Hepatocyte (in vitro differentiated cells): ENCODE measurements around the gene NTRK3. TPM values are rescaled to one million over a fixed set of nuclear protein-coding genes. Genes with fewer than 3 reads are reported as not detected.

ENCODE experiments used
- DNase-seq: peaks from one replicate; pipeline ENCODE4 v3.0.0-alpha.2; 2016; ENCODE audit warnings: low spot score
- H2AFZ ChIP-seq: fragments of 200-600 bp; sonication (generic); 2 replicates; pipeline ENCODE4 v1.6.0; 2016; ENCODE audit warnings: antibody characterized with exemption, mild to moderate bottlenecking
- H3K27ac ChIP-seq: fragments of 200-600 bp; sonication (generic); 2 replicates; pipeline ENCODE4 v1.5.1; 2016; ENCODE audit warnings: mild to moderate bottlenecking
- H3K27me3 ChIP-seq: fragments of 200-600 bp; sonication (generic); 2 replicates; pipeline ENCODE4 v1.6.1; 2016
- H3K36me3 ChIP-seq: fragments of 200-600 bp; sonication (generic); replicated peaks from 2 replicates; pipeline ENCODE4 v1.5.1; 2016; ENCODE audit warnings: low read depth; ENCODE audit not compliant: insufficient read depth
- H3K4me1 ChIP-seq: fragments of 200-600 bp; sonication (generic); 2 replicates; pipeline ENCODE4 v1.5.1; 2016; ENCODE audit warnings: mild to moderate bottlenecking, moderate library complexity; ENCODE audit not compliant: insufficient read depth
- H3K4me2 ChIP-seq: fragments of 200-600 bp; sonication (generic); 2 replicates; pipeline ENCODE4 v1.6.0; 2016
- H3K4me3 ChIP-seq: fragments of 200-600 bp; sonication (generic); 2 replicates; pipeline ENCODE4 v1.5.1; 2016; ENCODE audit warnings: mild to moderate bottlenecking
- H3K79me2 ChIP-seq: fragments of 200-600 bp; sonication (generic); 2 replicates; pipeline ENCODE4 v1.6.0; 2017; ENCODE audit warnings: mild to moderate bottlenecking
- H3K9me2 ChIP-seq: fragments of 200-600 bp; sonication (generic); replicated peaks from 2 replicates; pipeline ENCODE4 v1.6.0; 2017; ENCODE audit warnings: mild to moderate bottlenecking; ENCODE audit not compliant: insufficient read depth
- H3K9me3 ChIP-seq: fragments of 200-600 bp; sonication (generic); 2 replicates; pipeline ENCODE4 v1.5.1; 2016; ENCODE audit warnings: low read depth, mild to moderate bottlenecking
- H4K20me1 ChIP-seq: fragments of 200-600 bp; sonication (generic); 2 replicates; pipeline ENCODE4 v1.6.0; 2016; ENCODE audit warnings: mild to moderate bottlenecking; ENCODE audit not compliant: insufficient read depth, poor library complexity, severe bottlenecking
- CTCF ChIP-seq: fragments of 200-600 bp; sonication (generic); IDR thresholded peaks from 2 replicates; pipeline ENCODE4 v1.5.1; 2016; ENCODE audit warnings: antibody characterized with exemption, mild to moderate bottlenecking; ENCODE audit not compliant: poor library complexity
- EZH2 ChIP-seq: fragments of 200-600 bp; sonication (generic); IDR thresholded peaks from 2 replicates; pipeline ENCODE4 v1.6.1; 2016; ENCODE audit warnings: antibody characterized with exemption, mild to moderate bottlenecking, borderline replicate concordance
- EZH2phosphoT487 ChIP-seq: fragments of 200-600 bp; sonication (generic); IDR thresholded peaks from one replicate; pipeline ENCODE4 v1.6.1; 2018; ENCODE audit warnings: antibody characterized with exemption, mild to moderate bottlenecking, low read depth, moderate library complexity; ENCODE audit not compliant: unreplicated experiment, severe bottlenecking
- WGBS: methylation state at CpG from one replicate; pipeline ENCODE4 v1.1.6; 2016; ENCODE audit warnings: low lambda C conversion rate; ENCODE audit errors: missing lambda C conversion rate; 5-methylcytosine and 5-hydroxymethylcytosine counted together
- polyA plus RNA-seq: library from polyadenylated mRNA; unstranded; fragments of >200 nt; fragmentation: Nextera tagmentation; extraction: Ambion mirVana; gene quantifications from 2 replicates; pipeline ENCODE4 v1.2.1, GENCODE V29; 2016
- total RNA-seq: library from RNA; depleted of rRNA; stranded (reverse); fragments of >200 nt; gene quantifications from 2 replicates; pipeline ENCODE4 v1.2.3, GENCODE V29; 2014

The NTRK3 gene
- total and polyA plus RNA-seq, 2 experiments from 2014 or later = 4.9 to 5.6 TPM

- Histone ChIP-seq H3K4me2 (no peak overlapping the region), H3K4me3 (no peak overlapping the region), H4K20me1 (no peaks in the 10 kb centered on the region), H3K4me1 (peaks cover 4% of the 10 kb centered on the region), H3K27ac (no peak overlapping the region), H3K27me3 (no peaks in the 10 kb centered on the region), H3K9me3 (no peaks in the 10 kb centered on the region), H2AFZ (no peak overlapping the region), H3K9me2 (no peaks in the 10 kb centered on the region), H3K79me2 (no peaks in the 10 kb centered on the region), H3K36me3 (no peaks in the 10 kb centered on the region)
- 70% methylated on average over 12 of the region's 12 CpGs for WGBS
- no peak for DNase-seq
- TF ChIP-seq CTCF = no peak
- no peak for TF ChIP-seq EZH2phosphoT487
- no peak for TF ChIP-seq EZH2
These were observed 179.1 kb downstream of the NTRK3 start for GRCh38 chr15:88077296-88078020.

- Histone ChIP-seq H3K79me2 (no peaks in the 10 kb centered on the region), H3K4me1 (peaks cover 4% of the 10 kb centered on the region), H3K9me3 (no peaks in the 10 kb centered on the region), H3K4me2 (no peak overlapping the region), H3K9me2 (no peaks in the 10 kb centered on the region), H3K27me3 (no peaks in the 10 kb centered on the region), H4K20me1 (no peaks in the 10 kb centered on the region), H3K27ac (no peak overlapping the region), H2AFZ (no peak overlapping the region), H3K4me3 (no peak overlapping the region), H3K36me3 (no peaks in the 10 kb centered on the region)
- no peak for DNase-seq
- TF ChIP-seq CTCF = no peak
- TF ChIP-seq EZH2phosphoT487 = no peak
- TF ChIP-seq EZH2 = no peak
- 53% methylated on average over 1 of the region's 1 CpG for WGBS
These were observed 180.2 kb downstream of the NTRK3 start for GRCh38 chr15:88076328-88076727.

- Histone ChIP-seq H3K4me1 (peaks cover 4% of the 10 kb centered on the region), H3K9me2 (no peaks in the 10 kb centered on the region), H3K4me2 (no peak overlapping the region), H3K27ac (no peak overlapping the region), H2AFZ (no peak overlapping the region), H3K79me2 (no peaks in the 10 kb centered on the region), H3K9me3 (no peaks in the 10 kb centered on the region), H4K20me1 (no peaks in the 10 kb centered on the region), H3K27me3 (no peaks in the 10 kb centered on the region), H3K36me3 (no peaks in the 10 kb centered on the region), H3K4me3 (no peak overlapping the region)
- DNase-seq = no peak
- WGBS = 87% methylated on average over 6 of the region's 6 CpGs
- TF ChIP-seq EZH2phosphoT487 (no peak), EZH2 (no peak), CTCF (no peak)
These were observed 181.4 kb downstream of the NTRK3 start for GRCh38 chr15:88075102-88075501.
